MM.1S (cell line): Measurements from ENCODE around the gene BCAR1.

Source experiments
- CTCF ChIP-seq: fragments of 300-600 bp; sonication (generic); IDR thresholded peaks from 2 replicates; pipeline ENCODE4 v1.5.1; 2016; ENCODE audit warnings: antibody characterized with exemption, low read length, mixed read lengths
- EZH2 ChIP-seq: fragments of 300-600 bp; sonication (generic); optimal IDR thresholded peaks from 2 replicates; pipeline ENCODE3; 2017; ENCODE audit warnings: low read depth, mild to moderate bottlenecking, antibody characterized with exemption, low read length, mixed read lengths

GRCh38 chr16:75279305-75279704 lies 27.9 kb upstream of the BCAR1 start:
- no peak for TF ChIP-seq CTCF
- TF ChIP-seq EZH2 = no peak
